ENCODE measurements around the gene APOBR. TPM values are rescaled to one million over a fixed set of nuclear protein-coding genes. Genes with fewer than 3 reads are reported as not detected.
"Not testable (repeated sequence)": the region's sequence is repeated elsewhere in the genome, so short reads cannot be mapped to it uniquely, and the experiment has no call there.

Gene APOBR
- total and polyA plus RNA-seq, 4 experiments from 2014 or later = 0.12 to 9.9 (median 6.3) TPM

GRCh38 chr16:28544998-28545397, 50.6 kb downstream of the APOBR start:
- POLR2A ChIA-PET (ENCODE audit: partially characterized antibody) = no interaction called here
- peaks cover 5% of the 10 kb centered on the region for H3K4me1 ChIP-seq (ENCODE audit: insufficient read depth, low read length)

GRCh38 chr16:28545964-28546363, 51.5 kb downstream of the APOBR start:
- CTCF ChIA-PET (ENCODE audit: partially characterized antibody); H3K27me3 Mint-ChIP-seq; intact Hi-C loops (cut with micrococcal nuclease); H3K27ac Mint-ChIP-seq; H3K27ac ChIP-seq (ENCODE audit: low read depth, low read length); H3K4me3 Mint-ChIP-seq; H3K4me1 ChIP-seq (ENCODE audit: insufficient read depth, low read length); H3K9me3 Mint-ChIP-seq; H3K4me3 ChIP-seq (ENCODE audit: low read length in 2 of 2); POLR2A ChIA-PET (ENCODE audit: partially characterized antibody); H3K36me3 Mint-ChIP-seq; DNase-seq; H3K27me3 ChIP-seq (ENCODE audit: insufficient read depth, low read length); H3K9me3 ChIP-seq (ENCODE audit: control insufficient read depth in 1 of 2, low read length in 2 of 2); H3K36me3 ChIP-seq (ENCODE audit: insufficient read depth, low read length): not testable (repeated sequence)
- H3K4me1 Mint-ChIP-seq = peaks cover 5 to 15% (median 13%) of the 10 kb centered on the region in 4 donors

More at GRCh38 chr16:28544998-28545397, 50.6 kb downstream of the APOBR start:
- H3K4me3 ChIP-seq (ENCODE audit: low read length in 2 of 2) = no peak overlapping the region
- H3K9me3 ChIP-seq (ENCODE audit: control insufficient read depth in 1 of 2, low read length in 2 of 2) = no peaks in the 10 kb centered on the region
- no peaks in the 10 kb centered on the region for H3K36me3 ChIP-seq (ENCODE audit: insufficient read depth, low read length)
- intact Hi-C loops (cut with micrococcal nuclease) = no loop called here
- H3K27ac ChIP-seq (ENCODE audit: low read depth, low read length) = no peak overlapping the region
- no peaks in the 10 kb centered on the region for H3K27me3 ChIP-seq (ENCODE audit: insufficient read depth, low read length)
- H3K36me3 Mint-ChIP-seq = no peaks in the 10 kb centered on the region
- peaks cover 0 to 2% of the 10 kb centered on the region in 2 donors for H3K27me3 Mint-ChIP-seq
- H3K27ac Mint-ChIP-seq = peak overlapping the region in 1 of 7 donors; percentile 42
- peaks cover 9 to 20% (median 14%) of the 10 kb centered on the region in 4 donors for H3K4me1 Mint-ChIP-seq
- no peaks in the 10 kb centered on the region for H3K9me3 Mint-ChIP-seq
- no peak overlapping the region for H3K4me3 Mint-ChIP-seq
- no peak for DNase-seq
- CTCF ChIA-PET (ENCODE audit: partially characterized antibody) = interaction anchor here (1.1 kb wide), 1 partner anchor 10 kb away, joined by 3 read pairs; no protein-coding TSS in a partner anchor

- Histone ChIP-seq H3K4me1 (ENCODE audit: insufficient read depth, low read length) (peaks cover 5% of the 10 kb centered on the region), H3K9me3 (ENCODE audit: control insufficient read depth in 1 of 2, low read length in 2 of 2) (no peaks in the 10 kb centered on the region), H3K36me3 (ENCODE audit: insufficient read depth, low read length) (no peaks in the 10 kb centered on the region), H3K4me3 (ENCODE audit: low read length in 2 of 2) (no peak overlapping the region), H3K27me3 (ENCODE audit: insufficient read depth, low read length) (no peaks in the 10 kb centered on the region), H3K27ac (ENCODE audit: low read depth, low read length) (no peak overlapping the region)
- no peak overlapping the region for H3K4me3 Mint-ChIP-seq
- peaks cover 0 to 2% of the 10 kb centered on the region in 2 donors for H3K27me3 Mint-ChIP-seq
- DNase-seq = no peak
- peaks cover 5 to 15% (median 13%) of the 10 kb centered on the region in 4 donors for H3K4me1 Mint-ChIP-seq
- CTCF ChIA-PET (ENCODE audit: partially characterized antibody) = no interaction called here
- H3K36me3 Mint-ChIP-seq = no peaks in the 10 kb centered on the region
- H3K27ac Mint-ChIP-seq = peak overlapping the region in 1 of 7 donors; percentile 42
- POLR2A ChIA-PET (ENCODE audit: partially characterized antibody) = interaction anchor here (5.0 kb wide), 1 partner anchor 12 kb away, joined by 20 read pairs; no protein-coding TSS in a partner anchor
- no peaks in the 10 kb centered on the region for H3K9me3 Mint-ChIP-seq
- intact Hi-C loops (cut with micrococcal nuclease) = no loop called here
Measured at GRCh38 chr16:28546626-28547025, 52.2 kb downstream of the APOBR start.

GRCh38 chr16:28548306-28548802, 53.9 kb downstream of the APOBR start:
- no peaks in the 10 kb centered on the region for H3K27me3 ChIP-seq (ENCODE audit: insufficient read depth, low read length)
- Mint-ChIP-seq H3K27ac (peak overlapping the region in 1 of 7 donors; percentile 69), H3K36me3 (no peaks in the 10 kb centered on the region), H3K27me3 (no peaks in the 10 kb centered on the region), H3K4me1 (peaks cover 4 to 12% (median 6%) of the 10 kb centered on the region in 4 donors), H3K9me3 (no peaks in the 10 kb centered on the region), H3K4me3 (no peak overlapping the region)
- ChIA-PET POLR2A (ENCODE audit: partially characterized antibody) (interaction anchor here (0.9 to 5.0 kb wide), 4 partner anchors 11 to 57 kb away, joined by 3 to 20 read pairs (median 4); partner anchors contain the start of gene CLN3), CTCF (ENCODE audit: partially characterized antibody) (interaction anchor here (1.0 to 4.0 kb wide), 4 partner anchors 14 to 56 kb away, joined by 3 to 20 read pairs (median 5); partner anchors contain the start of genes APOBR and CLN3)
- H3K27ac ChIP-seq (ENCODE audit: low read depth, low read length) = no peak overlapping the region
- no peaks in the 10 kb centered on the region for H3K36me3 ChIP-seq (ENCODE audit: insufficient read depth, low read length)
- H3K9me3 ChIP-seq (ENCODE audit: control insufficient read depth in 1 of 2, low read length in 2 of 2) = no peaks in the 10 kb centered on the region
- intact Hi-C loops (cut with micrococcal nuclease) = no loop called here
- H3K4me3 ChIP-seq (ENCODE audit: low read length in 2 of 2) = no peak overlapping the region
- H3K4me1 ChIP-seq (ENCODE audit: insufficient read depth, low read length) = peaks cover 11% of the 10 kb centered on the region
- DNase-seq = no peak

Other genes with a start within 250 kb of the APOBR start
- 10 to 100 TPM; 14.2 to 14.6 TPM for gene SBK1, start 202.1 kb upstream of the APOBR start, total RNA-seq
- 10 to 100 TPM in 1 of 2 donors, 1 to 10 TPM in 1; 1.2 to 13.1 TPM for gene SBK1, start 202.1 kb upstream of the APOBR start, polyA plus RNA-seq
- 1 to 10 TPM; 4.5 to 4.7 TPM for gene NPIPB6, start 131.1 kb upstream of the APOBR start, total RNA-seq
- gene NPIPB6, start 131.1 kb upstream of the APOBR start, polyA plus RNA-seq = under 1 TPM in 1 of 2 donors, not detected in 1; 0.30 TPM
- 10 to 100 TPM; 31.4 to 39.2 TPM for gene EIF3CL, start 90.8 kb upstream of the APOBR start, total RNA-seq
- 10 to 100 TPM in 1 of 2 donors, 1 to 10 TPM in 1; 9.3 to 33.1 TPM for gene EIF3CL, start 90.8 kb upstream of the APOBR start, polyA plus RNA-seq
- gene NPIPB7, start 22.3 kb upstream of the APOBR start, total RNA-seq = 1 to 10 TPM in 1 of 2 experiments, under 1 TPM in 1; 0.72 to 1.1 TPM
- gene NPIPB7, start 22.3 kb upstream of the APOBR start, polyA plus RNA-seq = not detected
- 10 to 100 TPM; 62.1 to 63.6 TPM for gene CLN3, start 2.6 kb upstream of the APOBR start, total RNA-seq
- 10 to 100 TPM; 16.8 to 33.7 TPM for gene CLN3, start 2.6 kb upstream of the APOBR start, polyA plus RNA-seq
- not detected for gene IL27, start 12.2 kb downstream of the APOBR start, total RNA-seq
- gene IL27, start 12.2 kb downstream of the APOBR start, polyA plus RNA-seq = not detected
- not detected for gene NUPR1, start 44.3 kb downstream of the APOBR start, total RNA-seq
- not detected for gene NUPR1, start 44.3 kb downstream of the APOBR start, polyA plus RNA-seq
- gene SGF29, start 59.3 kb downstream of the APOBR start, total RNA-seq = 10 to 100 TPM; 67.5 to 70.0 TPM
- gene SGF29, start 59.3 kb downstream of the APOBR start, polyA plus RNA-seq = 10 to 100 TPM; 53.8 to 86.9 TPM
- gene SULT1A2, start 102.4 kb downstream of the APOBR start, total RNA-seq = under 1 TPM; 0.25 to 0.49 TPM
- gene SULT1A2, start 102.4 kb downstream of the APOBR start, polyA plus RNA-seq = under 1 TPM; 0.18 TPM
- 10 to 100 TPM; 12.4 to 13.2 TPM for gene SULT1A1, start 115.4 kb downstream of the APOBR start, total RNA-seq
- 1 to 10 TPM; 4.7 to 6.3 TPM for gene SULT1A1, start 115.4 kb downstream of the APOBR start, polyA plus RNA-seq
- not detected for gene NPIPB8, start 143.4 kb downstream of the APOBR start, total RNA-seq
- gene NPIPB8, start 143.4 kb downstream of the APOBR start, polyA plus RNA-seq = not detected
- 100 to 1,000 TPM; 323 to 355 TPM for gene EIF3C, start 216.8 kb downstream of the APOBR start, total RNA-seq
- 100 to 1,000 TPM; 180 to 257 TPM for gene EIF3C, start 216.8 kb downstream of the APOBR start, polyA plus RNA-seq